Smooth muscle cell (in vitro differentiated cells): ENCODE results near the gene LARP4B. TPM values are rescaled to one million over a fixed set of nuclear protein-coding genes. Genes with fewer than 3 reads are reported as not detected.

Experiments
- DNase-seq: peaks from one replicate; lab custom pipeline; 2025; ENCODE audit not compliant: unreplicated experiment; lab: John Stamatoyannopoulos, UW
- H2AFZ ChIP-seq: fragments of 200-600 bp; sonication (generic); 2 replicates; pipeline ENCODE4 v1.6.0; 2016; ENCODE audit warnings: antibody characterized with exemption, low read depth, mild to moderate bottlenecking
- H3F3A ChIP-seq: fragments of 200-600 bp; sonication (generic); 2 replicates; pipeline ENCODE4 v1.6.0; 2017; ENCODE audit warnings: antibody characterized with exemption, low read depth
- H3K27ac ChIP-seq: fragments of 200-600 bp; sonication (generic); 2 replicates; pipeline ENCODE4 v1.5.1; 2016; ENCODE audit warnings: low read depth, mild to moderate bottlenecking
- H3K27me3 ChIP-seq: fragments of 200-600 bp; sonication (generic); 2 replicates; pipeline ENCODE4 v1.6.1; 2016; ENCODE audit warnings: low read depth, mild to moderate bottlenecking
- H3K36me3 ChIP-seq: fragments of 200-600 bp; sonication (generic); 2 replicates; pipeline ENCODE4 v1.5.1; 2016; ENCODE audit warnings: low read depth
- H3K4me1 ChIP-seq: fragments of 200-600 bp; sonication (generic); 2 replicates; pipeline ENCODE4 v1.5.1; 2016; ENCODE audit warnings: low read depth
- H3K4me2 ChIP-seq: fragments of 200-600 bp; sonication (generic); 2 replicates; pipeline ENCODE4 v1.6.0; 2016; ENCODE audit warnings: mild to moderate bottlenecking
- H3K4me3 ChIP-seq: fragments of 200-600 bp; sonication (generic); 2 replicates; pipeline ENCODE4 v1.5.1; 2016; ENCODE audit warnings: mild to moderate bottlenecking
- H3K79me2 ChIP-seq: fragments of 200-600 bp; sonication (generic); 2 replicates; pipeline ENCODE4 v1.6.0; 2016; ENCODE audit warnings: low read depth, mild to moderate bottlenecking
- H3K9ac ChIP-seq: fragments of 200-600 bp; sonication (generic); 2 replicates; pipeline ENCODE4 v1.6.0; 2016; ENCODE audit warnings: low read depth
- H3K9me3 ChIP-seq: fragments of 200-600 bp; sonication (generic); replicated peaks from 2 replicates; pipeline ENCODE4 v1.5.1; 2016; ENCODE audit warnings: low read depth
- H4K20me1 ChIP-seq: fragments of 200-600 bp; sonication (generic); 2 replicates; pipeline ENCODE4 v1.6.0; 2016; ENCODE audit warnings: low read depth
- CTCF ChIP-seq: fragments of 200-600 bp; sonication (generic); IDR thresholded peaks from 2 replicates; pipeline ENCODE4 v1.5.1; 2017; ENCODE audit warnings: borderline replicate concordance, mild to moderate bottlenecking, antibody characterized with exemption; ENCODE audit not compliant: insufficient read depth, poor library complexity, severe bottlenecking
- WGBS: methylation state at CpG from one replicate; pipeline ENCODE4 v1.1.7; 2016; ENCODE audit warnings: low lambda C conversion rate; 5-methylcytosine and 5-hydroxymethylcytosine counted together
- polyA plus RNA-seq: library from polyadenylated mRNA; unstranded; fragments of >200 nt; fragmentation: Nextera tagmentation; extraction: Ambion mirVana; gene quantifications from 2 replicates; pipeline ENCODE4 v1.2.1, GENCODE V29; 2016
- total RNA-seq: library from RNA; depleted of rRNA; stranded (reverse); fragments of >200 nt; gene quantifications from 2 replicates; pipeline ENCODE4 v1.2.3, GENCODE V29; 2014

The LARP4B gene
- total and polyA plus RNA-seq, 2 experiments from 2014 or later = 16.7 to 24.9 TPM

DNA sequence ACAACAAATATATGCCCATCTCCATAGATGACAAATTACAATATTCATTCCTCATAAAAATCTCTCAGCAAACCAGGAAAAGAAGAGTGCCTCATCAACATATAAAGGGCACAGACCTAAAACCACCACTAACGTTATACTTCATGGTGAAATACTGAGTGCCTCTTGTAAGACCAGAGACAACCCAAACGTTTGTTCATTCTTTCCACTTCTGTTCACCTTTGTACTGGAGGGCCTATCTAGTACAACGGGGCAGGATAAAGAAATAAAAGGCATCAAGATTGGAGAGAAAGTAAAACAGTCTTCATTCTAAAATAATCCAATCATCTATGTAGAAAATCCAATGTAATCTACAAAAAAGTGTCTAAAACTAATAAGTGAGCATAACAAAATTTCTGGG, 79.1 kb downstream of the LARP4B start:
- WGBS = 95% methylated on average over 3 of the region's 3 CpGs
- Histone ChIP-seq H3K4me3 (no peak overlapping the region), H3K4me2 (no peak overlapping the region), H3K27me3 (no peaks in the 10 kb centered on the region), H2AFZ (no peak overlapping the region), H3K9me3 (peaks cover 9% of the 10 kb centered on the region), H3K79me2 (peaks cover 61% of the 10 kb centered on the region), H3K27ac (no peak overlapping the region), H3K4me1 (peaks cover 5% of the 10 kb centered on the region), H3F3A (no peaks in the 10 kb centered on the region), H3K36me3 (peaks cover 16% of the 10 kb centered on the region), H3K9ac (no peak overlapping the region), H4K20me1 (peaks cover 44% of the 10 kb centered on the region)
- no peak for TF ChIP-seq CTCF
- no peak for DNase-seq

DNA sequence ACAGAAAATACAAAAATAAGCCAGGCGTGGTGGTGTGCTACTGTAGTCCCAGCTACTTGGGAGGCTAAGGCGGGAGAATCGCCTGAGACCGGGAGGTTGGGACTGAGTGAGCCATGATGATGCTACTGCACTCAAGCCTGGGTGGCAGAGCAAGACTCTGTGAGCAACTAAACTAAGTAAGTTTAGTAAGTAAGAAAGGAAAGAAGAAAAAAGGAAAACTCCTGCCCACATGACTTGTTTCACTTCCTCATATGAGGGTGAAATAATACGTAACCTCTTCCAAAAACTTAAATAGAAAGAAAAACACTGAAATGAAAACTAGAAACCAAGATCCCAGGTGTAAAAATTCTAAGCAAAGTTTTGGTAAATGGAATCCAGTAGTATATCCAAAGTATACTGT, 79.6 kb downstream of the LARP4B start:
- peaks cover 9% of the 10 kb centered on the region for H3K9me3 ChIP-seq
- no peak overlapping the region for H3K27ac ChIP-seq
- peaks cover 1% of the 10 kb centered on the region for H3K4me1 ChIP-seq
- H3K79me2 ChIP-seq = peaks cover 66% of the 10 kb centered on the region
- peaks cover 44% of the 10 kb centered on the region for H4K20me1 ChIP-seq
- 98% methylated on average over 5 of the region's 5 CpGs for WGBS
- no peak overlapping the region for H2AFZ ChIP-seq
- H3K36me3 ChIP-seq = peaks cover 16% of the 10 kb centered on the region
- no peak for TF ChIP-seq CTCF
- H3K9ac ChIP-seq = no peak overlapping the region
- H3K4me3 ChIP-seq = no peak overlapping the region
- no peak overlapping the region for H3K4me2 ChIP-seq
- DNase-seq = no peak
- no peaks in the 10 kb centered on the region for H3K27me3 ChIP-seq
- no peaks in the 10 kb centered on the region for H3F3A ChIP-seq

GRCh38 chr10:850093-850492, 81.4 kb downstream of the LARP4B start:
- no peak for TF ChIP-seq CTCF
- H4K20me1 ChIP-seq = peaks cover 44% of the 10 kb centered on the region
- 99% methylated on average over 2 of the region's 2 CpGs for WGBS

GRCh38 chr10:847868-848267, 83.6 kb downstream of the LARP4B start:
- no peaks in the 10 kb centered on the region for H3K27me3 ChIP-seq
- H3K9me3 ChIP-seq = peaks cover 9% of the 10 kb centered on the region
- no peak for TF ChIP-seq CTCF
- H4K20me1 ChIP-seq = peaks cover 52% of the 10 kb centered on the region
- H3K4me3 ChIP-seq = no peak overlapping the region
- no peak overlapping the region for H3K4me2 ChIP-seq
- no peaks in the 10 kb centered on the region for H3K4me1 ChIP-seq
- no peak overlapping the region for H3K27ac ChIP-seq
- H3K36me3 ChIP-seq = peaks cover 19% of the 10 kb centered on the region
- peaks cover 64% of the 10 kb centered on the region for H3K79me2 ChIP-seq
- no peaks in the 10 kb centered on the region for H3F3A ChIP-seq
- 85% methylated on average over 7 of the region's 7 CpGs for WGBS
- no peak overlapping the region for H2AFZ ChIP-seq
- H3K9ac ChIP-seq = no peak overlapping the region
- no peak for DNase-seq

More at GRCh38 chr10:850093-850492, 81.4 kb downstream of the LARP4B start:
- Histone ChIP-seq H3K4me1 (no peaks in the 10 kb centered on the region), H3K79me2 (peaks cover 70% of the 10 kb centered on the region), H2AFZ (no peak overlapping the region), H3K36me3 (peaks cover 16% of the 10 kb centered on the region), H3K4me3 (no peak overlapping the region), H3K4me2 (no peak overlapping the region), H3K27me3 (no peaks in the 10 kb centered on the region), H3K27ac (no peak overlapping the region), H3F3A (no peaks in the 10 kb centered on the region), H3K9ac (no peak overlapping the region), H3K9me3 (peaks cover 9% of the 10 kb centered on the region)
- DNase-seq = no peak
